GM19238 (cell line): ENCODE measurements around the gene IL1A.
"Not testable (repeated sequence)": the region's sequence is repeated elsewhere in the genome, so short reads cannot be mapped to it uniquely, and the experiment has no call there.

ENCODE experiments used
- DNase-seq: peaks from one replicate; pipeline ENCODE4 v3.0.0; 2011; ENCODE audit warnings: low spot score; ENCODE audit not compliant: insufficient read length

IL1A gene

DNA sequence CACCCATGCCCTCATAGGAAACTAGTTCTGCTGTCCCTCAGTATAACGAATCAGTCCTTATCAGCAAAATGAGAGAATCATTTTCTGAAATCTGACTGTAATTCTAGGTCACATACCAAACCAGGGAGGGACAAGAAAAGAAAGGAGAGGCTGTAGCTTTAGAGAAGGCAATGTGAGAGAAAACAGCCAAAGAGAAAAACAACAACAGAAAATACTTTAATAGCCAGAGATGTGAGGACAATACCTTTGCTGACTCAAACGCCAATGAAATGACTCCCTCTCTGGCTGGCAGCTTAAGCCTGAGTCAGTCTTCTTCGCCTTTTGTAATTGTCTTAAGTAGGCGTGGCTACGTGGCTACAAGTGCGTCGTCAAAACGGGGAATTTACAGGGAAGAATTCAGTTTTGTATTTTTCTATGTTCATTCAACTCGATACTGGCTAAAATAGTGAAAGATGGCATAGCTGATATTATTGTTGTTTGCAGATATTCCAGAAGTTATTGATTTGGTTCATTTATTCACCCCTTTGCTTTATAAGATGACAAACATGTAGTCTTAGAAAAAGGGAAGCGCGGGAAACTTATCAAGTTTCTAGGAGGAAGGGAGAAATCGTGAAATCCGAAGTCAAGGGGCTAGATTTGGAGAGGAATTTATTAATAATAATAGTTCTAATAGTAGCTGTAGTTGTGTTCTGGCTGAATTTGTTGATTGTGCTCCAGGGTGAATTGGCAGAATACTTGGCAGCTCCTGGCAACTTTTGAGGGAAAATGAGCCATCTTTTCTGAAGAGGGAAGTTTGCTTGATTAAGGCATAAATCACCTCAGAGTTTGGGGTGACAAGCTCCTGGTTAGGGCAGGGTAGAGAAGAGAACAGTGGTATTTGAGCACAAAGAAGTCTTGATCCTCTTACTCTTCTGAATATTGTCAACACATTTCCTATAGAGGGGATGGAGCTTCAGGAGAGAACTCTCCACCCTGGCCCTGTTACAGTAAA, at the start of gene IL1A:
IL1A (minus strand) TSS at position 295 of the 991 bp plus-strand sequence. CDS start 723 bp downstream, outside the sequence.
- DNase-seq, result no peak

- no peak for DNase-seq
Observed at GRCh38 chr2:112833976-112834375, 49.7 kb upstream of the IL1A start.

DNA sequence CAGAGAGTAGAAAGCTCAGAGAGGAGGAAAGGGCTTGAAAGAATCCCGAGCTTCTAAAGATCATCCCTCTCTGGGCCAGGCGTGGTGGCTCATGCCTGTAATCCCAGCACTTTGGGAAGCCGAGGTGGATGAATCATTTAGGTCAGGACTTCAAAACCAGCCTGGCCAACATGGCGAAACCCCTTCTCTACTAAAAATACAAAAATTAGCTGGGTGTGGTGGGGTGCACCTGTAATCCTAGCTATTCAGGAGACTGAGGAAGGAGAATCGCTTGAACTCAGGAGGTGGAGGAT, 49.3 kb upstream of the IL1A start:
- not testable (repeated sequence) for DNase-seq

- no peak for DNase-seq
Observed at GRCh38 chr2:112832841-112833638, 48.7 kb upstream of the IL1A start.

DNA sequence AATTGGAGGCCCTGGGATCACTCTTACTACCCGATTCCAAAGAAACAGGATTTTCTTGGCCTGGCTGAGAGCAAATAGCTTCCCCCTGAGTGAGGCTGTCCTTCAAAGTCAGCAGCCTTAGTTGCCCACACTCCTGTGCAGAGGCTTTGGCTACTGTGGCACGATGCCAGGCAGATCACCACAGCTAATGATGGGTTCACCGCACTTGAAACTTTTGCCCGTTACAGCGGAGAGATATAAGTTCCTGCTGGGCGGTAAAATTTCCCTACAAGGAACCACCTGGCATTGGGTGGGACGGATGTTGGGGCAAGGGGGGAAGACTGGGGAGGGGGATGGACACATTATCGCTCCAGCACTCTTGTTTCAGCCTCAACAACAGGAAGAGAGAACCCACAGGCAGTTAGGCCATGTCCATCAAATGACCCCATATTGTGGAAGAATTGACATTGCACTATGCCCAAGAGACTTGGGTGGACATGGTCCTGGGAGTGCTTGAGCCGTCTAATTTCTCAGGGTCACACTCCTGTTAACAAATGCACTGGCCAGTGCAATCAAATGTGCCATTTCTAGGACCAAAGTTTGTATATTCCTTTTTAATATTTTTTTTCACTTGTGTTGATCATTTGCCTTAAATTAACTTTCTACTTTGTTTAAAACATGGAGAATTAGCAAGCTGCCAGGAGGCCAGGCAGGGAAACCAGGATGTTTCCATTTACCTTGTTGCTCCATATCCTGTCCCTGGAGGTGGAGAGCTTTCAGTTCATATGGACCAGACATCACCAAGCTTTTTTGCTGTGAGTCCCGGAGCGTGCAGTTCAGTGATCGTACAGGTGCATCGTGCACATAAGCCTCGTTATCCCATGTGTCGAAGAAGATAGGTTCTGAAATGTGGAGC, 47.9 kb upstream of the IL1A start:
- no peak for DNase-seq

GRCh38 chr2:112831513-112831845, 47.2 kb upstream of the IL1A start:
- DNase-seq, result no peak

DNA sequence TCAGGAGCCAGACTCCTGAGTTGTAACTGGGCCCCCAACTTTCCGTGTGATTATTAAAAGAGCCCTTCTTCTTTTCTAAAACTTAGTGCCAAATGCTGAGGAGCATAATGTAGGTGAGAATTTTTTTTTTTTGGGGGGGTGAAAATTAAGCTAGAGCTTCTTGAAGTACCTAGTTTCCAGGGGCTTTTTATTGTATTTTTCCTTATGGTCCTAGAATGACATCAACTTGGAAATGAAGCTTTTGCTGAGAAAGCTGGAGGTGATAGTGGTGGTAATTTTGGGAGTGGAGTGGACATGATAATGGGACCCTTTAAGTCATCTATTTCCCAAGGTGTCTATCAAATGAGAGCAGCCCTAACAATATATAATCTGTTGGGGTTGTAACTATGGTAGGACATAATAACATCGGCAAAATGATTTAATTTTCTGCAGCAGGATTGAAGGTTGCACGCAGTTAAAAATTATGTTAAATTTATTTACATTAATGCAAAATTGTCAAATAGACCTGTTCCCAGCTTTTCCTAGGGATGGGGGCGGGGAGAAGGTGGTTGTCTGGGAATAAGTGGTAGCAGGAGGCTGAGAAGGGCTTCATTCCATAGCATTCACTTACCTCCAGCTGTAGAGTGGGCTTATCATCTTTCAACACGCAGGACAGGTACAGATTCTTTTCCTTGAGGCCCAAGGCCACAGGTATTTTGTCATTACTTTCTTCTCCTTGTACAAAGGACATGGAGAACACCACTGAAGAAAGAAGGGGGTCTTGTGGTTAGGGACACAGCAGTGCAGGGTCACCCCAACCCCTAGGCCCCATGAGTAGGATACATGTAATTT, 46.6 kb upstream of the IL1A start:
- no peak for DNase-seq

GRCh38 chr2:112829961-112830681, 45.8 kb upstream of the IL1A start:
- no peak for DNase-seq

DNA sequence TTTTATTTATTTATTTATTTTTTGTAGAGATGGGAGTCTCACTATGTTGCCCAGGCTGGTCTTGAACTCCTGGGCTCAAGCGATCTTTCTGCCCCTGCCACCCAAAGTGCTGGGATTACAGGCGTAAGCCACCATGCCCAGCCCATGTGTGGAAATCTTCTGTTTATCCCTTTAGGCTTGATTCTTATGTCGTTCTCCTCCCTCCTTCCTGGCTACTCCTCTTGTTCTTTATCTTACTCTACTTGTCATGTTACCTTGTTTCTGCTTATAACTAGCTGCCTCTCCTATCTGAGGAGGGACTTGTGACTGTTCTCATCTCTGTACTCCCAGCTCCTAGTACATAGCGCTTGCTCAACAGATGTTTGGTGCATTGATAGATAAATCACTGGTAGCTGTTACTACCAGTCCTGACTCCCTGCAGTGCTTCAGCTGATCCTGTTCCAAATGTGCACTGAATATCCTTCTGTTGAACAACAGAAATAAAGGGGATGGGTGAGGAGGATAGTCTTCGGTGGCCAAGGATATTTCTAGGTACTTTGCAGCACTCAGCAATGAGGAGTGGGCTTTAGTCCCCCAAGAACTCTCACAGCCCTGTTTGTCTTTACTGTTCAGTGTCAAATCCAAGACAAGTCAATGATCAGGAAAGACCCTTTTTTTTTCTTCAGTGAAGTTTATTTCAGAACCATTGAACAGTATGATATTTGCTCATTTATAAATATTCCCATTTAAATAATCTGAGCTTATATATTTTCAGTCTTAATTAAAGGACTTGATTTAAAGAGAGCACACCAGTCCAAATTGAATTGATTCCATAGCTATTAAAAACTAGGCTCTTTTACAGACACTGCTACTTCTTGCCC, 45.0 kb upstream of the IL1A start:
- DNase-seq, result no peak

DNA sequence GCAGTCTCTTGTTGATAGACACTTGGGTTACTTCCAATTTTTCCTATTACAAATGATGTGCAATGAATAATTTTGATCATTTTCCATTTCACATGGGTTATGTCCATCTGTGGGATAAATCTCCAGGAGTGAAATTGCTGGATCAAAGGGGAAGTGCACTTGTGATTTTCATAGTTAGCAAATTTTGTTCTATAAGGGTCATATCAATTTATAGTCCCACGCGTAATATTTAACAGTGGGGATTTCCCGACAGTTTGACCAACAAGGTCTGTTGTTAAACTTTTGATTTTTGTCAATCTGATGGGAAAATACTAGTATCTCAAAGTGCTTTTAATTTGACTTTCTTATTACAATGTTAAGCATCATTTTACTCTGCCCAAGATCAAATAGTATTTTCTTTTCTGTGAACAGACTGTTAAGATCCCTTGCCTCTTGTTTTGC, 44.0 kb upstream of the IL1A start:
- DNase-seq, result no peak

DNA sequence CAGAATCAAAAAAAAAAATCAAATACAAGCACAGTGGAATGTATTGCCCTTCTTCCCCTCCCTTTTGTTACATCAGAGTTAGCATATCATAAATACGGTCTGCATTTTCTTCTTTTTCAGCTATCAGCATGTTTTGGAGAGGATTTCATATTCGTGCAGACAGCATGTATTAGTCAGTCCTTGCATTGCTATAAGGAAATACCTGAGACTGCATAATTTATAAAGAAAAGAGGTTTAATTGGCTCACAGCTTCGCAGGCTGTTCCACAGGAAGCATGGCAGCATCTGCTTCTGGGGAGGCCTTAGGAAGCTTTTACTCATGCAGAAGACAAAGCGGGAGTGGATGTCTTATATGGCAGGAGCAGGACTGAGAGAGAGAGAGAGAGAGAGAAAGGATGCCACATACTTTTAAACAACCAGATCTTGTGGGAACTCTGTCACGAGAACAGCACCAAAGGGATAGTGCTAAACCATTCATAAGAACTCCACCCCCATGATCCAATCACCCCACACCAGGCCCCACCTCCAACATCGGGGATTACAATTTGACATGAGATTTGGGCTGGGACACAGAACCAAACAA, 43.4 kb upstream of the IL1A start:
- DNase-seq, result no peak

- no peak for DNase-seq
Observed at GRCh38 chr2:112827009-112827408, 42.7 kb upstream of the IL1A start.

DNA sequence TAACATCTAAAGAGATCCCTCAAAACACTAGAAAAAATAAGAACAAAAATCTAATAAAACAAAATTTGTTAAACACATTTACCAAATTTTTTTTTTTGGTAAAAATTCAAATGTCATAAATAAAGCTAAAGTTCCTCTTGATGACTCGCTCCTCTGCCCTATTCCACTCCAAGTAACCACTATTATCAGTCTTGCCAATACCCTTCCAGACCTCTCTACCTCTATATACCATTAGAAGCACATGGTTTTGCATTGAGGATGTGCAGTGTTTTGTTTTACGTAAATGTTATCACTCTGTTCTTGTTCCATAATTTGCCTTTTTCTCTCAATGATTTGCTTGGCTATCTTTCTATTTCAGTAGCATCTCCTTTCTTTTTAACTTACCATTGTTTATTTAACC, 41.4 kb upstream of the IL1A start:
- DNase-seq, result no peak

GRCh38 chr2:112824694-112825085, 40.4 kb upstream of the IL1A start:
- no peak for DNase-seq

DNA sequence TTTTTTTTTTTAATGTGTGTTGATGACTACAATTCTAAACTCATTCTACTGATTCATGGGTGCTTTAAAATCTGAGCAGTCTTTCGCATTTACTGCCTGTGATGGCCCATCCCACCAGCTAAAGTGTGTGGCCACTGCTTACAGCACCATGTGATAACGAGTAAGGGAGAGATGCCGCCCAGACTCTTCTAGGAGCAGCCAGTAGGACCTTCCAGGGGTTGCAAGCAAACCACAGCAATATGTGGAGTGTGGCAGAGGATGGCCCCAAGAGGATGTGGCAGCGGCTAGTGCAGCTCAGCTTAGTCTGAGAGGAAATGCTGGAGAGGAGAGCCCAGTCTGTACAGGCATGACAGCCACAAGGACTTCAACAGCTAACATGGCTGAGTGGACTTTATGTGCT, 37.4 kb upstream of the IL1A start:
- DNase-seq, result no peak

- DNase-seq, result peak; percentile 31
Observed at GRCh38 chr2:112821142-112821541, 36.8 kb upstream of the IL1A start.

- DNase-seq, result no peak
Observed at GRCh38 chr2:112820343-112820742, 36.0 kb upstream of the IL1A start.

GRCh38 chr2:112819081-112819480, 34.8 kb upstream of the IL1A start:
- DNase-seq, result no peak
